H1 (cell line): Measurements from ENCODE around the gene EOLA1. TPM values are rescaled to one million over a fixed set of nuclear protein-coding genes. Genes with fewer than 3 reads are reported as not detected.

Experiments used
- CTCF ChIA-PET: fragments of 300-600 bp; sonication (Branson Sonifier 250); formaldehyde crosslinking; loops from one replicate; lab custom pipeline; 2021; ENCODE audit not compliant: partially characterized antibody; lab: Charles Lee
- POLR2A ChIA-PET: fragments of 300-600 bp; sonication (Branson Sonifier 250); formaldehyde crosslinking; loops from one replicate; lab custom pipeline; 2021; ENCODE audit warnings: inconsistent platforms; ENCODE audit not compliant: partially characterized antibody; lab: Charles Lee
- DNase-seq, 2 experiments: peaks; one replicate each; pipeline versions ENCODE4 v3.0.0 to v3.0.0-alpha.2; 2010 to 2022; ENCODE audit warnings: low spot score in 2 of 2, low read depth in 1 of 2, mixed read lengths in 1 of 2
- FAIRE-seq: peaks from 2 replicates; lab custom pipeline; 2011; peaks lifted over from hg19 to GRCh38; lab: Jason Lieb, UNC
- H2AFZ ChIP-seq: 2 replicates; pipeline ENCODE4 v1.8.1; 2012; ENCODE audit warnings: low read length, inconsistent platforms
- H2AK5ac ChIP-seq: 2 replicates; pipeline ENCODE4 v1.6.1; 2013; ENCODE audit warnings: low read depth, low read length
- H2BK120ac ChIP-seq: replicated peaks from 2 replicates; pipeline ENCODE3; 2013; ENCODE audit warnings: low read depth, low read length, inconsistent platforms
- H2BK12ac ChIP-seq: 2 replicates; pipeline ENCODE4 v1.6.1; 2013; ENCODE audit warnings: low read depth, low read length
- H2BK15ac ChIP-seq: 2 replicates; pipeline ENCODE4 v1.6.1; 2013; ENCODE audit warnings: low read length
- H2BK20ac ChIP-seq: 2 replicates; pipeline ENCODE4 v1.6.1; 2013; ENCODE audit warnings: low read length
- H2BK5ac ChIP-seq: 2 replicates; pipeline ENCODE4 v1.6.1; 2013; ENCODE audit warnings: low read depth, low read length
- H3K14ac ChIP-seq: 2 replicates; pipeline ENCODE4 v1.6.1; 2013; ENCODE audit warnings: inconsistent platforms; ENCODE audit not compliant: insufficient read length
- H3K18ac ChIP-seq: 2 replicates; pipeline ENCODE4 v1.6.1; 2013; ENCODE audit warnings: low read length; ENCODE audit errors: extremely low read depth
- H3K23ac ChIP-seq: 2 replicates; pipeline ENCODE4 v1.6.1; 2013; ENCODE audit warnings: inconsistent platforms; ENCODE audit not compliant: insufficient read length
- H3K23me2 ChIP-seq: 2 replicates; pipeline ENCODE4 v1.6.1; 2013; ENCODE audit warnings: low read depth, low read length
- H3K27ac ChIP-seq: 2 replicates; pipeline ENCODE4 v1.6.1; 2011; ENCODE audit warnings: low read depth, low read length, inconsistent platforms
- H3K27me3 ChIP-seq, 4 experiments: replicated peaks in 1 of 4; 1 replicate in 1 of 4; 2 replicates in 3 of 4; pipeline versions ENCODE4 v1.6.1 to v1.8.1; 2011 to 2013; ENCODE audit warnings: low read length in 3 of 4, mild to moderate bottlenecking in 3 of 4, inconsistent platforms in 2 of 4, mixed read lengths in 2 of 4, moderate library complexity in 1 of 4; ENCODE audit not compliant: control insufficient read depth in 3 of 4, insufficient read depth in 3 of 4; ENCODE audit errors: extremely low read depth in 1 of 4
- H3K36me3 ChIP-seq, 4 experiments: 2 replicates each; pipeline versions ENCODE4 v1.6.1 to v1.8.1; 2011 to 2013; ENCODE audit warnings: mild to moderate bottlenecking in 4 of 4, low read length in 3 of 4, moderate library complexity in 2 of 4, control low read depth in 1 of 4, inconsistent platforms in 1 of 4; ENCODE audit not compliant: insufficient read depth in 4 of 4, control insufficient read depth in 2 of 4
- H3K4ac ChIP-seq: replicated peaks from 2 replicates; pipeline ENCODE3; 2013; ENCODE audit warnings: low read length, low read depth, mixed read lengths, inconsistent platforms; ENCODE audit not compliant: insufficient read length
- H3K4me1 ChIP-seq, 4 experiments: replicated peaks in 1 of 4; 1 replicate in 1 of 4; 2 replicates in 3 of 4; pipeline versions ENCODE4 v1.6.1 to v1.8.1; 2011 to 2013; ENCODE audit warnings: low read length in 3 of 4, inconsistent platforms in 2 of 4, mixed read lengths in 1 of 4; ENCODE audit not compliant: insufficient read depth in 4 of 4, control insufficient read depth in 3 of 4
- H3K4me2 ChIP-seq, 2 experiments: 2 replicates each; pipeline versions ENCODE4 v1.6.1 to v1.8.1; 2011 to 2013; ENCODE audit warnings: low read depth in 2 of 2, low read length in 2 of 2, control low read depth in 1 of 2, inconsistent platforms in 1 of 2, mild to moderate bottlenecking in 1 of 2; ENCODE audit not compliant: insufficient read depth in 1 of 2
- H3K4me3 ChIP-seq, 4 experiments: fragments of 200-600, 300-600 bp in 1 of 4; sonication (generic), shearing (Covaris generic), sonication (Bioruptor Twin) in 1 of 4; 2 replicates each; pipeline versions ENCODE4 v1.5.1 to v1.8.1; 2011 to 2016; ENCODE audit warnings: low read length in 4 of 4, low read depth in 3 of 4, control low read depth in 2 of 4, inconsistent platforms in 2 of 4, mild to moderate bottlenecking in 2 of 4, mixed read lengths in 1 of 4, moderate library complexity in 1 of 4; ENCODE audit not compliant: insufficient read depth in 2 of 4; ENCODE audit errors: extremely low read depth in 1 of 4
- H3K56ac ChIP-seq: replicated peaks from 2 replicates; pipeline ENCODE3; 2013; ENCODE audit warnings: low read depth, mild to moderate bottlenecking, mixed read lengths, low read length, inconsistent platforms; ENCODE audit not compliant: insufficient read length
- H3K79me1 ChIP-seq: 2 replicates; pipeline ENCODE4 v1.6.1; 2013; ENCODE audit warnings: low read depth, low read length, control low read depth
- H3K79me2 ChIP-seq, 2 experiments: 2 replicates each; pipeline versions ENCODE4 v1.6.1 to v1.8.1; 2012 to 2013; ENCODE audit warnings: low read length in 2 of 2, mild to moderate bottlenecking in 2 of 2, inconsistent platforms in 1 of 2; ENCODE audit not compliant: insufficient read depth in 2 of 2, control insufficient read depth in 1 of 2
- H3K9ac ChIP-seq, 4 experiments: replicated peaks in 1 of 4; 1 replicate in 1 of 4; 2 replicates in 3 of 4; pipeline versions ENCODE4 v1.6.1 to v1.8.1; 2011 to 2013; ENCODE audit warnings: low read depth in 3 of 4, low read length in 3 of 4, control low read depth in 2 of 4, mild to moderate bottlenecking in 2 of 4, moderate library complexity in 2 of 4, inconsistent platforms in 1 of 4; ENCODE audit errors: extremely low read depth in 1 of 4
- H3K9me3 ChIP-seq, 2 experiments: 2 replicates each; pipeline versions ENCODE4 v1.6.1 to v1.8.1; 2012 to 2013; ENCODE audit warnings: mild to moderate bottlenecking in 2 of 2, moderate library complexity in 2 of 2, control low read depth in 1 of 2, inconsistent platforms in 1 of 2, low read depth in 1 of 2, low read length in 1 of 2, mixed read lengths in 1 of 2; ENCODE audit not compliant: insufficient read depth in 2 of 2
- H4K20me1 ChIP-seq, 2 experiments: replicated peaks in 1 of 2; 2 replicates each; pipeline versions ENCODE3 to v1.8.1; 2011 to 2013; ENCODE audit warnings: inconsistent platforms in 2 of 2, low read length in 2 of 2, mild to moderate bottlenecking in 1 of 2; ENCODE audit not compliant: insufficient read depth in 2 of 2, control insufficient read depth in 1 of 2
- H4K5ac ChIP-seq: 2 replicates; pipeline ENCODE4 v1.6.1; 2013; ENCODE audit warnings: low read length, low read depth, mixed read lengths, inconsistent platforms; ENCODE audit not compliant: insufficient read length
- H4K8ac ChIP-seq: 2 replicates; pipeline ENCODE4 v1.8.0; 2013; ENCODE audit warnings: mild to moderate bottlenecking, moderate library complexity, low read length, inconsistent platforms; ENCODE audit not compliant: insufficient read depth; ENCODE audit errors: extremely low read depth
- H4K91ac ChIP-seq: replicated peaks from 2 replicates; pipeline ENCODE3; 2013; ENCODE audit warnings: low read length, mixed read lengths, inconsistent platforms; ENCODE audit not compliant: insufficient read length
- ASH2L ChIP-seq: fragments of 200-600, 300-600 bp; sonication (generic); IDR thresholded peaks from one replicate; pipeline ENCODE4 v1.7.1; 2017; ENCODE audit warnings: low read length
- EZH2 ChIP-seq: fragments of 200-600 bp; sonication (generic); IDR thresholded peaks from 2 replicates; pipeline ENCODE4 v1.7.1; 2012; ENCODE audit warnings: low read depth, mild to moderate bottlenecking, moderate library complexity, low read length, inconsistent platforms; ENCODE audit not compliant: severe bottlenecking
- GABPA ChIP-seq: IDR thresholded peaks from 2 replicates; pipeline ENCODE4 v1.6.1; 2011; ENCODE audit warnings: mild to moderate bottlenecking, low read length, moderate library complexity, borderline replicate concordance; ENCODE audit not compliant: insufficient read depth
- KDM4A ChIP-seq: IDR thresholded peaks from one replicate; pipeline ENCODE4 v1.7.1; 2012; ENCODE audit warnings: low read depth, mild to moderate bottlenecking, moderate library complexity, low read length, inconsistent platforms; ENCODE audit not compliant: severe bottlenecking
- POLR2AphosphoS5 ChIP-seq: IDR thresholded peaks from 2 replicates; pipeline ENCODE4 v1.6.1; 2011; ENCODE audit warnings: low read depth, low read length
- RAD21 ChIP-seq, 2 experiments: IDR thresholded peaks in 1 of 2; conservative IDR thresholded peaks in 1 of 2; 2 replicates each; pipeline ENCODE4 v1.6.1; 2011; ENCODE audit warnings: low read depth in 2 of 2, low read length in 2 of 2, improper control_type of control experiment in 1 of 2, inconsistent platforms in 1 of 2, mild to moderate bottlenecking in 1 of 2, moderate library complexity in 1 of 2
- SIX5 ChIP-seq: IDR thresholded peaks from 2 replicates; pipeline ENCODE4 v1.6.1; 2011; ENCODE audit warnings: mild to moderate bottlenecking, low read depth, low read length
- TCF12 ChIP-seq: IDR thresholded peaks from 2 replicates; pipeline ENCODE4 v1.6.1; 2011; ENCODE audit warnings: low read depth, mild to moderate bottlenecking, low read length
- WGBS, 2 experiments: shearing (Covaris generic) in 1 of 2; methylation state at CpG; one replicate each; pipeline versions ENCODE4 v1.1.6 to v1.1.7; 2013 to 2015; ENCODE audit warnings: low lambda C conversion rate in 2 of 2, mixed read lengths in 2 of 2, inconsistent platforms in 1 of 2, low coverage in 1 of 2, missing lambda C conversion rate in 1 of 2; ENCODE audit not compliant: insufficient replicate concordance in 2 of 2, insufficient coverage in 1 of 2, insufficient read length in 1 of 2; ENCODE audit errors: extremely low coverage in 1 of 2, missing lambda C conversion rate in 1 of 2; 5-methylcytosine and 5-hydroxymethylcytosine counted together
- long read RNA-seq, 2 experiments: library from RNA in 1 of 2; library from capped mRNA in 1 of 2; stranded (forward); transcript quantifications; one replicate each; pipeline ENCODE4 v2.0.0, GENCODE V29; 2021; ENCODE audit warnings: inconsistent platforms in 1 of 2
- polyA minus RNA-seq, 3 experiments: library from RNA; depleted of rRNA, polyadenylated mRNA; stranded (reverse); fragments of >200 nt; gene quantifications; 1 replicate in 2 of 3; 2 replicates in 1 of 3; pipeline ENCODE4 v1.2.3, GENCODE V29; 2011
- polyA plus RNA-seq, 7 experiments: library from polyadenylated mRNA; depleted of rRNA in 3 of 7; stranded (reverse) in 5 of 7; unstranded in 2 of 7; fragments of >200 nt in 5 of 7; fragments of 200-250 nt in 2 of 7; gene quantifications; 1 replicate in 5 of 7; 2 replicates in 1 of 7; 4 replicates in 1 of 7; pipeline versions ENCODE4 v1.2.1 to v1.2.3, GENCODE V29; 2011 to 2013; ENCODE audit warnings: missing spikeins in 2 of 7, mixed read lengths in 2 of 7
- total RNA-seq: library from RNA; stranded (reverse); fragmentation: NEBNext Ultra II Directional; extraction: Animal tissue kit (Norgen Biotek cat#: 25700); gene quantifications from 2 replicates; pipeline ENCODE4 v1.2.1, GENCODE V29; 2021

The EOLA1 gene
- 7.2 and 7.6 TPM in 2 replicates for total RNA-seq
- polyA plus RNA-seq (2011; rRNA removed) = 3.3 and 5.4 TPM in 2 replicates
- polyA plus RNA-seq (2011; cell fraction: cytosol; rRNA removed) = 5.1 TPM
- 5.3 TPM for polyA plus RNA-seq (2011; cell fraction: nucleus; rRNA removed)
- polyA plus RNA-seq (2012, experiment 1 of 2) = 6.4 to 8.1 TPM (median 7.5 TPM) in 4 replicates
- polyA plus RNA-seq (2012, experiment 2 of 2) = 7.9 TPM
- 3.1 TPM for polyA plus RNA-seq (2013, experiment 1 of 2)
- 3.1 TPM for polyA plus RNA-seq (2013, experiment 2 of 2)
- 4.7 and 12.0 TPM in 2 replicates for polyA minus RNA-seq (2011; rRNA and poly(A)+ RNA removed)
- 4.6 TPM for polyA minus RNA-seq (2011; cell fraction: cytosol; rRNA and poly(A)+ RNA removed)
- polyA minus RNA-seq (2011; cell fraction: nucleus; rRNA and poly(A)+ RNA removed) = 6.5 TPM
- long read RNA-seq, experiment 1 = 0 reads
- long read RNA-seq, experiment 2, partial matches to known transcripts = 0 of 9 reads
- long read RNA-seq, experiment 2, other reads (novel, unspliced or antisense) = 3 of 9 reads

DNA sequence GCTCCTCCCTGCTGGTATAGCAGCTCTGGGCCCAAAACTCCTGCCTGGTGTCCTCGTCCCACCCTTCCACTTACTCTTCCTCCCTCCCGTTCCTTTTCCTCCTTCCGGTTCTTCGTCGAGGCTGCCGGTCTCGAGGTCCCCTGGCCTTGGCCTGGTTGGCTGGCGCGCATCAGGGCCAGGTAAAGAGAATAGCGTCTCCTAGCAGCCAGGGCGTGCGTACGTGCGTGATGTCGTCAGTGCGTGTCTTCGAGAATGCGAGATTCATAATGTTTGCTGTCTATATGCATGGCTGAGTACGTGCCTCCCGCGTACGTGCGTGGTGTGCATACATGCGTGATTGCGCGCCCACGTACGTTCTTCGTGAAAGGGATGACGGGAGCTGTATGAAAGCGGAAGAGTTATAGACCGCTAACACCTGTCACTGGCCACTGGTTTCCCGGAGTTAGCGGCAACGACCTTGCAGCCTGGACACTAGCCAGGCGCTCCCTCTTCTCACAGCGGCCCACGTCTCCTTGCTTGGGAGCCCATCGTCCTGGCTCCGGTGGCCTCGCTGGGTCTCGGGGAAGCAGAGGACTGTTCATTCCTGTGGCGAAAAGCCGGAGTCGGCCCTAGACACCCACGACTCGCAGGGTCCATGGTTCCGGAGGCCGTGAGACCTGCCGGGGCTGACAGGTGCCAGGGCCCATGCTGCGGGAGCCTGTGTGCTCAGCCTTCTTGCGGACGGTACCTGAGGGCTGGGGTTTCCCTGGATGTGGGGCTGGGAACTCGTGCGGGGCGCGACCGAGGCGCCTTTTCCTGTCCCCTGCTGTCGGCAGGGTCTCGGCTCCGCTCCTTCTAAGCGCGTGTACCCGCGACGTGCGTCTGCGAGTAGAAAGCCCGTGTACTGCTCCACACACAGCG, at the start of gene EOLA1:
TSS of gene EOLA1 (plus strand) at position 392 of the 900 bp plus-strand sequence. CDS start 4,619 bp downstream, outside the sequence.
- 2% methylated on average over 35 of the region's 71 CpGs; no CpG with 5 or more reads in 1 of the 2 experiments for WGBS, 2 experiments
- Histone ChIP-seq H3K27ac (no peak within 1 kb of the TSS; the same call in 1 of the 2 replicates), H3K9ac (peak within 1 kb of the TSS in 2 of 4 experiments; percentile 13 to 37; a peak in 2 of 7 replicates)
- TF ChIP-seq SIX5 = no peak
- no peak for TF ChIP-seq GABPA
- TF ChIP-seq EZH2 = no peak
- no peak for TF ChIP-seq RAD21 (IDR thresholded peaks at IDR 0.05 in 1 of 2, conservative IDR thresholded peaks at IDR 0.05 in 1 of 2; ENCODE audit: low read depth in 2 of 2, low read length in 2 of 2)
- TF ChIP-seq ASH2L = peak; percentile 42
- no peak for TF ChIP-seq TCF12
- TF ChIP-seq KDM4A = peak; percentile 48
- TF ChIP-seq POLR2AphosphoS5 = no peak

More for the DNA sequence above, at the start of gene EOLA1:
- peaks cover 9% of the 10 kb centered on the region; the same call in 1 of the 2 replicates for H3K23me2 ChIP-seq
- H2BK20ac ChIP-seq = no peak within 1 kb of the TSS
- no peak within 1 kb of the TSS for H3K4ac ChIP-seq
- no peak within 1 kb of the TSS for H3K56ac ChIP-seq
- H3K79me1 ChIP-seq = no peaks in the 10 kb centered on the region
- H2BK120ac ChIP-seq = no peak within 1 kb of the TSS
- peak within 1 kb of the TSS; percentile 81 for H2AFZ ChIP-seq
- no peaks in the 10 kb centered on the region; a peak in 1 of 7 replicates for H3K27me3 ChIP-seq
- POLR2A ChIA-PET = no interaction called here
- no peaks in the 10 kb centered on the region for H4K20me1 ChIP-seq
- no peak within 1 kb of the TSS for H2BK5ac ChIP-seq
- H3K14ac ChIP-seq = no peak within 1 kb of the TSS
- H3K18ac ChIP-seq = no peak within 1 kb of the TSS; the same call in 1 of the 2 replicates
- no peak within 1 kb of the TSS for H3K23ac ChIP-seq
- H3K79me2 ChIP-seq = no peaks in the 10 kb centered on the region
- H4K8ac ChIP-seq = peak within 1 kb of the TSS; percentile 68
- FAIRE-seq (peak; percentile 87), DNase-seq (peak in 1 of 2 experiments; percentile 46)
- peak within 1 kb of the TSS; percentile 89 to 94 for H3K4me2 ChIP-seq
- no peak within 1 kb of the TSS for H2BK12ac ChIP-seq
- H2BK15ac ChIP-seq = 0 out of 2 replicates have a peak within 1 kb of the TSS, but pooled peaks have one; percentile 10
- H3K9me3 ChIP-seq = no peaks in the 10 kb centered on the region
- no peak within 1 kb of the TSS for H2AK5ac ChIP-seq
- no peaks in the 10 kb centered on the region for H3K36me3 ChIP-seq
- CTCF ChIA-PET = interaction anchor here (1.1 to 1.9 kb wide), 3 partner anchors 12 to 28 kb away, joined by 3 to 11 read pairs (median 5); no protein-coding TSS in a partner anchor
- peak within 1 kb of the TSS; percentile 56 to 71 (median 60) for H3K4me3 ChIP-seq
- peak within 1 kb of the TSS; percentile 7 for H4K5ac ChIP-seq
- H4K91ac ChIP-seq = peak within 1 kb of the TSS; percentile 74
- H3K4me1 ChIP-seq = peaks cover 0 to 7% (median 4%) of the 10 kb centered on the region in 4 experiments; a peak in 3 of 7 replicates
